ENCODE data around the gene ZBTB4.

The ZBTB4 gene, protein sequence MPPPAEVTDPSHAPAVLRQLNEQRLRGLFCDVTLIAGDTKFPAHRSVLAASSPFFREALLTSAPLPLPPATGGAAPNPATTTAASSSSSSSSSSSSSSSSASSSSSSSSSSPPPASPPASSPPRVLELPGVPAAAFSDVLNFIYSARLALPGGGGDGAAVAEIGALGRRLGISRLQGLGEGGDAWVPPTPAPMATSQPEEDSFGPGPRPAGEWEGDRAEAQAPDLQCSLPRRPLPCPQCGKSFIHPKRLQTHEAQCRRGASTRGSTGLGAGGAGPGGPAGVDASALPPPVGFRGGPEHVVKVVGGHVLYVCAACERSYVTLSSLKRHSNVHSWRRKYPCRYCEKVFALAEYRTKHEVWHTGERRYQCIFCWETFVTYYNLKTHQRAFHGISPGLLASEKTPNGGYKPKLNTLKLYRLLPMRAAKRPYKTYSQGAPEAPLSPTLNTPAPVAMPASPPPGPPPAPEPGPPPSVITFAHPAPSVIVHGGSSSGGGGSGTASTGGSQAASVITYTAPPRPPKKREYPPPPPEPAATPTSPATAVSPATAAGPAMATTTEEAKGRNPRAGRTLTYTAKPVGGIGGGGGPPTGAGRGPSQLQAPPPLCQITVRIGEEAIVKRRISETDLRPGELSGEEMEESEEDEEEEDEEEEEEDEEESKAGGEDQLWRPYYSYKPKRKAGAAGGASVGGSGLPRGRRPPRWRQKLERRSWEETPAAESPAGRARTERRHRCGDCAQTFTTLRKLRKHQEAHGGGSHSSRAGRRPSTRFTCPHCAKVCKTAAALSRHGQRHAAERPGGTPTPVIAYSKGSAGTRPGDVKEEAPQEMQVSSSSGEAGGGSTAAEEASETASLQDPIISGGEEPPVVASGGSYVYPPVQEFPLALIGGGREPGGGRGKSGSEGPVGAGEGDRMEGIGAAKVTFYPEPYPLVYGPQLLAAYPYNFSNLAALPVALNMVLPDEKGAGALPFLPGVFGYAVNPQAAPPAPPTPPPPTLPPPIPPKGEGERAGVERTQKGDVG

GRCh38 chr17:7479213-7480088 is at the start of gene ZBTB4:
TSS of gene ZBTB4 (minus strand) at chr17:7479631. CDS start at chr17:7466801, 12,830 bp downstream.
- no peak for DNase-seq

DNA sequence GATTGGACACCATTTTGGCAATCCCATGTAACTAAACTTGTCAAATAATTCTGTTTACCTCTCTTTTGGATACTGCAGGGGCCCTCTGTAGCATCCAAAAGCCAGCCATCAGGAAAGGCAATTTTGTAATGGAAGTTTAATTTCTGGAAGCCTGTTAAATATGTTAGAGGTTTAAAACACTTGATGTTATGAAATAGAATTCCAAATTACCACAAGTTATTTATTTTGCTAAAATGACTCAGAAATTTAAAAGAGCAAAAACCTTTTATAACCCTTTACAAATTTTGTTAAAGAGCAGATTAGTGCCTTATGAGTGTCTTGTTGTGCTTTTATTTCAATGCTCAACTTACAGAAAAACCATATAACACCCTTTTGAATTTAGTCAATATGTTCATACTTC is 49.4 kb upstream of the ZBTB4 start:
- DNase-seq, result no peak

DNA sequence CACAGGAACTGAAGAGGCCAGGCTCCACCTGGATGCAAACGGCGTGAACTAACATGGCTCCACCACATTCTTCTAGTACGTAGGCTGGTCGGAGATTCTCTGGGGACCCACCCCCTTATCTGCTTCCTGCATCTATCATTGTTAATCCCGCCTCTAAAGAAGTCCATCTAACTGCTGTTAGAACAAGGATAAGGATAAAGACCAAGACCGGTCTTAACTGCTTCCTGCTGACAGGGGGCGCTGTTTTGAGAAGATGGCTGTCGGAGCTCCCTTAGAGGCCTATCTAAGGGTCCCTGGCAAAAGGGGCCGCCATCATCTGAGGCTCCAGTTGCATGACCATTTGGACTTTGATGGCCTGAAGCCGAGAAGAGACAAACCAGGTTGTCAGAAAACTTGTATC is 43.6 kb upstream of the ZBTB4 start:
- no peak for DNase-seq

DNA sequence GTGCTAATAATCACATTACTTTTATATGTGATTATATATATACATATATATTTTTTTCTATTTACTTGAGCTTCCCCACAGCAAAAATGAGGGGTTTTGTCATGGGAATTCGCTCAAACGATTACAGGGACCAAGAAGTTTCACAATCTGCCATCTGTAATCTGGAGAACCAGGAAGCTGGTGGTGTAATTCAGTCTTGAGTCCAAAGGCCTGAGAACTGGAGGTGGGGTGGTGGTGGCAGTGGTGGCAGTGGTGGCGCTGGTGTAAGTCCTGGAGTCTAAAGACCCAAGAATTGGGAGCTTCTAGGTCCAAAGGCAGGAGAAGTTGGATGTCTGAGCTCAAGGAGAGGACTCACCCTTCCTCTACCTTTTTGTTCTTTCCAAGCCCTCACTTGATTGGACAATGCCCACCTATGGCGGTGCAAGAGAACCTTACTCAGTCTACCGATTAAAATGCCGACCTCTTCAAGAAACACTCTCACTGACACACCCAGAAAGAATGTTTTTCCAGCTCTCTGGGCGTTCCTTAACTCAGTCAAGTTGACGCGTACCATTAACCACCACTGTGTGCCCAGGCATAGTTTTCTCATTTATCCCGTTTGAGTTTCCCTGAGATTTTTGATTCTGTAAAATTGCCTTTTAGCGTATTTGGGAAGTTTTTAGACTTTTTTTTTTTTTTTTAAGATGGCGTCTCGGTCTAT is 36.6 kb upstream of the ZBTB4 start:
- no peak for DNase-seq

GRCh38 chr17:7513850-7514419 is 34.5 kb upstream of the ZBTB4 start:
- no peak for DNase-seq

DNA sequence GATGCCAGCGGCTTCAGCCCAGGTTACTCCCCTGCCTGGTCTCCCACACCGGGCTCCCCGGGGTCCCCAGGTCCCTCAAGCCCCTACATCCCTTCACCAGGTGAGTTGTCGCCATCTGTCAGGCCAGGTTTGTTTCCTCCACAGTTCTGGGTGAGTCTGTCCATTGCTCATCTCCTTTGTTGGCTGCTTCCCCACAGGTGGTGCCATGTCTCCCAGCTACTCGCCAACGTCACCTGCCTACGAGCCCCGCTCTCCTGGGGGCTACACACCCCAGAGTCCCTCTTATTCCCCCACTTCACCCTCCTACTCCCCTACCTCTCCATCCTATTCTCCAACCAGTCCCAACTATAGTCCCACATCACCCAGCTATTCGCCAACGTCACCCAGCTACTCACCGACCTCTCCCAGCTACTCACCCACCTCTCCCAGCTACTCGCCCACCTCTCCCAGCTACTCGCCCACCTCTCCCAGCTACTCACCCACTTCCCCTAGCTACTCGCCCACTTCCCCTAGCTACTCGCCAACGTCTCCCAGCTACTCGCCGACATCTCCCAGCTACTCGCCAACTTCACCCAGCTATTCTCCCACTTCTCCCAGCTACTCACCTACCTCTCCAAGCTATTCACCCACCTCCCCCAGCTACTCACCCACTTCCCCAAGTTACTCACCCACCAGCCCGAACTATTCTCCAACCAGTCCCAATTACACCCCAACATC is 33.6 kb upstream of the ZBTB4 start:
- DNase-seq, result no peak

- no peak for DNase-seq
Observed at GRCh38 chr17:7512105-7512504, 32.7 kb upstream of the ZBTB4 start.

- DNase-seq, result no peak
Observed at GRCh38 chr17:7511108-7511507, 31.7 kb upstream of the ZBTB4 start.

DNA sequence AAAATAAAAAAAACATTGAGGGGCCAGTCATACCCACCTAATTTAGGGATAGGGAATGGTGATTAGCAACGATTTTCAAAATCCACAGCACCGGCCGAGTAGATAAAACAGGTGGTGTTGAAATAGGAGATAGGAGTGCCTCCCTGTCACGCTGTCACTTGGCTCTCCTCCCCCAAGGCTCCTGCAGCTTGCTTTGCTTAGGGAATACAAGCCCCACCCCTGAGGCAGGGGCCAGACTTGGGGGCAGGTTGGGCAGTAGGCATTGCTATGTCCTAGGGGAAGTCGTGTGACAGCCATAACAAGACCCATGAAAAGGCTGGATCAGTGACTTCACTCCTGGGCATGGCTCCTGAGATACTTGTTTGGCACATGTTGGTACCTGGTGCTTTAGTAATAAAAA is 30.5 kb upstream of the ZBTB4 start:
- no peak for DNase-seq

DNA sequence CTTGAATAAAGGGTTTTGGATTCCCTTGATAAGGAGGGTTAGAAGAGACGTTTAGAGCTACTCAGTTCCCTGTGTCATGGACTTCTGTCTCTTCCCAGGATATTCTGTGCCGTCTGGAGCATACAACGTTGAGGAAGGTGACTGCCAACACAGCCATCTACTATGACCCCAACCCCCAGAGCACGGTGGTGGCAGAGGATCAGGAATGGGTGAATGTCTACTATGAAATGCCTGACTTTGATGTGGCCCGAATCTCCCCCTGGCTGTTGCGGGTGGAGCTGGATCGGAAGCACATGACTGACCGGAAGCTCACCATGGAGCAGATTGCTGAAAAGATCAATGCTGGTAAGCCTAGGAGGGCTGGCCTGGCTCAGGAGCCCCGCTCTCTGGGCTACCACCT is 29.4 kb upstream of the ZBTB4 start:
- no peak for DNase-seq

DNA sequence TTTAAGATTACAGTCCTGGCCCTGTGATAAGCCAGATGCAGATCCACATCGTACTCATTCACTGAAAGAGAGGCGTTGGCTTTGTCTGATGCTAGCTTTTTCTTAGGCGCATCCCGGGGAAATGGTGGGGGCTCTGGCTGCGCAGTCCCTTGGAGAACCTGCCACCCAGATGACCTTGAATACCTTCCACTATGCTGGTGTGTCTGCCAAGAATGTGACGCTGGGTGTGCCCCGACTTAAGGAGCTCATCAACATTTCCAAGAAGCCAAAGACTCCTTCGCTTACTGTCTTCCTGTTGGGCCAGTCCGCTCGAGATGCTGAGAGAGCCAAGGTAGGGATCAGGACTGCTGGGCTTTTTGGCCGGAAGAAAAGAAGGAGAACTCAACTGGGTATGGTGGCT is 28.7 kb upstream of the ZBTB4 start:
- no peak for DNase-seq

- DNase-seq, result no peak
Observed at GRCh38 chr17:7503521-7503920, 24.1 kb upstream of the ZBTB4 start.

- DNase-seq, result no peak
Observed at GRCh38 chr17:7502987-7503386, 23.6 kb upstream of the ZBTB4 start.

DNA sequence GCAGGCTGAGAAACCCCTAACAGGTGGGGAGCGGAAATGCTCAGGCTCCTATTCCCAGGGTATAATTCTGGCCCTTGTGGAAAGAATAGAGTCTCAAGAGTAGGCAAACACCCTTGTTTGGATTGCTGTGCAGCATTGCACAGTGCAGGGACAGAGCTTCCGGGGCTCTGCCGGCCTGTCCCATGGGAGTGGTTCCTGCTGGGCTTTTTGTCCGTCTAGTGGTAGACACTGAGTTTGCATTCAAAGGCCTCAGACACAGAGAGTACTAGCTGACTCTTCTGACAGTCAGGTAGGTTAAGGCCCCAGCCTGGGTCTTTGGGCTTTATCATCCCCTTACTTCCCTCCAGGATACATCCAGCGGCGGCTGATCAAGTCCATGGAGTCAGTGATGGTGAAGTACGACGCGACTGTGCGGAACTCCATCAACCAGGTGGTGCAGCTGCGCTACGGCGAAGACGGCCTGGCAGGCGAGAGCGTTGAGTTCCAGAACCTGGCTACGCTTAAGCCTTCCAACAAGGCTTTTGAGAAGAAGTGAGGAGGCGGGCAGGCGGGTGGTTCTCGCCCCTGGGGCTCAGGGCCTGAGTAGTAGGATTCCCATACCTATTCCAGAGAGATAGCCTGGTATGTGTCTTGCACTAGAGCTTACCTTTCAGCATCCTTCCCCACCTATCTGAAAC is 22.9 kb upstream of the ZBTB4 start:
- no peak for DNase-seq

DNA sequence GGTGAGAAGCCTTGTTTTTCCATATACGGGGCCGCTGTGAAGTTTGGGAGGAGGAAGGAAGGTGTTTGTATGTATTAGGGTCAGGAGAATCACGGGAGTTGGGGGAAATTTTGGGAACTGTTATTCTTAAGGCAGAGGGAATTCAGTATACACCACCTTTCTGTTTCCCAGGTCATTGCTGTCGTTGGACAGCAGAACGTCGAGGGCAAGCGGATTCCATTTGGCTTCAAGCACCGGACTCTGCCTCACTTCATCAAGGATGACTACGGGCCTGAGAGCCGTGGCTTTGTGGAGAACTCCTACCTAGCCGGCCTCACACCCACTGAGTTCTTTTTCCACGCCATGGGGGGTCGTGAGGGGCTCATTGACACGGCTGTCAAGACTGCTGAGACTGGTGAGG is 22.3 kb upstream of the ZBTB4 start:
- no peak for DNase-seq

DNA sequence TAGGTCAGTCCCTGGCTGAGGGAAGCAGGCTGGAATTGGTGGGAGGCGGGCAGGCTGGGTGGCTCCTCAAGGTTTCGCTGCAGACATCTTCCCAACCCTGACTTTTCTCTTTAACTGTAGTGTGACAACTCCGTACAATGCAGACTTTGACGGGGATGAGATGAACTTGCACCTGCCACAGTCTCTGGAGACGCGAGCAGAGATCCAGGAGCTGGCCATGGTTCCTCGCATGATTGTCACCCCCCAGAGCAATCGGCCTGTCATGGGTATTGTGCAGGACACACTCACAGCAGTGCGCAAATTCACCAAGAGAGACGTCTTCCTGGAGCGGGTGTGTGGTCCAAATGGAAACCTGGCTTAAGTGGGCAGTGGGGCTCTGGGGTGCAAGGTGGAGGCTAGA is 19.7 kb upstream of the ZBTB4 start:
- no peak for DNase-seq

DNA sequence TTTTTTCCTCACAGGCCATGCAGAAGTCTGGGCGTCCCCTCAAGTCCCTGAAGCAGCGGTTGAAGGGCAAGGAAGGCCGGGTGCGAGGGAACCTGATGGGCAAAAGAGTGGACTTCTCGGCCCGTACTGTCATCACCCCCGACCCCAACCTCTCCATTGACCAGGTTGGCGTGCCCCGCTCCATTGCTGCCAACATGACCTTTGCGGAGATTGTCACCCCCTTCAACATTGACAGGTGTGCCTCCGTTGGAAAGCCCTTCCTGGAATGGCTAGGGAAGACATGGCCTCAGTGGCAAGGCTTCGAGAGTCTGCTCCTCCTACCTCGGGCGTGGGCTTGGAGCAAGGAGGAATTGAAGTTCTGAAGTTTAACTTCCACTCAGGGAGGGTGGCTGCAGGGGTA is 18.2 kb upstream of the ZBTB4 start:
- no peak for DNase-seq

GRCh38 chr17:7497228-7497627 is 17.8 kb upstream of the ZBTB4 start:
- DNase-seq, result no peak

DNA sequence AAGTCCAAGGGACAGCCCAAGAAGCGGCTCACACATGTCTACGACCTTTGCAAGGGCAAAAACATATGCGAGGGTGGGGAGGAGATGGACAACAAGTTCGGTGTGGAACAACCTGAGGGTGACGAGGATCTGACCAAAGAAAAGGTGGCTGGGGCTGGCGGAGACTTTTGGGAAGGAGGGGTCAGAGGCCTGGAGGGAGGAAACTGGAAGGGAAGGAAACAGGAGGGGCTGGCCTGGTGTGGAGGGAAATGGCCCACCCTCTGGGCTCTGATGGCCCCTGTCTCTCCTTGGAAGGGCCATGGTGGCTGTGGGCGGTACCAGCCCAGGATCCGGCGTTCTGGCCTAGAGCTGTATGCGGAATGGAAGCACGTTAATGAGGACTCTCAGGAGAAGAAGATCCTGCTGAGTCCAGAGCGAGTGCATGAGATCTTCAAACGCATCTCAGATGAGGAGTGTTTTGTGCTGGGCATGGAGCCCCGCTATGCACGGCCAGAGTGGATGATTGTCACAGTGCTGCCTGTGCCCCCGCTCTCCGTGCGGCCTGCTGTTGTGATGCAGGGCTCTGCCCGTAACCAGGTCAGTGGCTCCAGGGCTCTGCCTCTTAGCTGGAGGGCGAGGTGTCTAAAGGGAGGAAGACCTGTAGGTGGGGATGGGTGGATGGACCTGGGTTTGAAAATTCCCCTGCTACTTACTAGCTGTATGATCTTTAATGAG is 17.2 kb upstream of the ZBTB4 start:
- DNase-seq, result no peak

GRCh38 chr17:7495906-7496434 is 16.5 kb upstream of the ZBTB4 start:
- DNase-seq, result no peak
